ENCODE measurements around the gene KRTAP10-11. TPM values are rescaled to one million over a fixed set of nuclear protein-coding genes. Genes with fewer than 3 reads are reported as not detected.

Gene KRTAP10-11, protein sequence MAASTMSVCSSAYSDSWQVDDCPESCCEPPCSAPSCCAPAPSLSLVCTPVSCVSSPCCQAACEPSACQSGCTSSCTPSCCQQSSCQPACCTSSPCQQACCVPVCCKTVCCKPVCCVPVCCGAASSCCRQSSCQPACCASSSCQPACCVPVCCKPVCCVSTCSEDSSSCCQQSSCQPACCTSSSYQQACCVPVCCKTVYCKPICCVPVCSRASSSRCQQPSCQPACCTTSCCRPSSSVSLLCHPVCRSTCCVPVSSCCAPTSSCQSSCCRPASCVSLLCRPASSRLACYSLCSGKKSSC
- not detected in 5 replicates for total RNA-seq (2022; extraction: Qiagen RNA extraction; ENCODE audit: low read depth)

GRCh38 chr21:44646366-44647221, at the start of gene KRTAP10-11:
Gene KRTAP10-11 (plus strand): TSS chr21:44646414. CDS start chr21:44646459, 45 bp downstream.

GRCh38 chr21:44600118-44600978, 45.9 kb upstream of the KRTAP10-11 start, which contains the start of gene KRTAP10-7:
Gene KRTAP10-7 (plus strand): TSS chr21:44600597. CDS start chr21:44600622, 25 bp downstream.

GRCh38 chr21:44612029-44612486, 34.2 kb upstream of the KRTAP10-11 start, which contains the start of gene KRTAP10-8:
Gene KRTAP10-8 (plus strand): TSS chr21:44612079. CDS start chr21:44612101, 22 bp downstream.

GRCh38 chr21:44626673-44627143, 19.5 kb upstream of the KRTAP10-11 start, which contains the start of gene KRTAP10-9:
Gene KRTAP10-9 (plus strand): TSS chr21:44627093. CDS start chr21:44627172, 79 bp downstream.

DNA sequence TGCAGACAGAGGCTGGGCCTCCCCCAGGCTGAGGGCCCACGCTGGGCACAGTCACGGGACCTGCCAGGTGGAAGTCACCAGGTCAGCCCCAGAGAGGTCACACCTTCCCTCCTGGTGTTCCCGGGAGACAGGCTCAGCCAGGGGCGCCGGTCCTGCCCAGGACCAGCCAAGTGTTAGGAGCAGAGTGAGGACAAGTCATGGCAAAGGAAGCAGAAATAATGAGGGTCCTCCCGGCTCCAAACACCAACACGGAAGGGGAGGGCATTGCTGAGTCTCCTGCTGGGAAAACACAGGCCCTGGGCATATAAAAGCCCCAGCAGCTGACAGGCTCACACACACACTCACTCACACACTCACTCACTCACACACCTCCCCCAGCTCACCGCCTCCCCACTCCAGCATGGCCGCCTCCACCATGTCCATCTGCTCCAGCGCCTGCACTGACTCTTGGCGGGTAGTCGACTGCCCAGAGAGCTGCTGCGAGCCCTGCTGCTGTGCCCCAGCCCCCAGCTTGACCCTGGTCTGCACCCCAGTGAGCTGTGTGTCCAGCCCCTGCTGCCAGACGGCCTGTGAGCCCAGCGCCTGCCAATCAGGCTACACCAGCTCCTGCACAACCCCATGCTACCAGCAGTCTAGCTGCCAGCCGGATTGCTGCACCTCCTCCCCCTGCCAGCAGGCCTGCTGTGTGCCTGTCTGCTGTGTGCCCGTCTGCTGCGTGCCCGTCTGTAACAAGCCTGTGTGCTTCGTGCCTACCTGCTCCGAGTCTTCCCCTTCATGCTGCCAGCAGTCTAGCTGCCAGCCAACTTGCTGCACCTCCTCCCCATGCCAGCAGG, 9.0 kb upstream of the KRTAP10-11 start, which contains the start of gene KRTAP10-10:
TSS of gene KRTAP10-10 (plus strand) at position 339 of the 833 bp plus-strand sequence. CDS start at position 401, 62 bp downstream.

GRCh38 chr21:44654576-44655175, 8.5 kb downstream of the KRTAP10-11 start, which contains the start of gene KRTAP12-4:
Gene KRTAP12-4 (minus strand): TSS chr21:44654659. CDS start chr21:44654614, 45 bp downstream.

DNA sequence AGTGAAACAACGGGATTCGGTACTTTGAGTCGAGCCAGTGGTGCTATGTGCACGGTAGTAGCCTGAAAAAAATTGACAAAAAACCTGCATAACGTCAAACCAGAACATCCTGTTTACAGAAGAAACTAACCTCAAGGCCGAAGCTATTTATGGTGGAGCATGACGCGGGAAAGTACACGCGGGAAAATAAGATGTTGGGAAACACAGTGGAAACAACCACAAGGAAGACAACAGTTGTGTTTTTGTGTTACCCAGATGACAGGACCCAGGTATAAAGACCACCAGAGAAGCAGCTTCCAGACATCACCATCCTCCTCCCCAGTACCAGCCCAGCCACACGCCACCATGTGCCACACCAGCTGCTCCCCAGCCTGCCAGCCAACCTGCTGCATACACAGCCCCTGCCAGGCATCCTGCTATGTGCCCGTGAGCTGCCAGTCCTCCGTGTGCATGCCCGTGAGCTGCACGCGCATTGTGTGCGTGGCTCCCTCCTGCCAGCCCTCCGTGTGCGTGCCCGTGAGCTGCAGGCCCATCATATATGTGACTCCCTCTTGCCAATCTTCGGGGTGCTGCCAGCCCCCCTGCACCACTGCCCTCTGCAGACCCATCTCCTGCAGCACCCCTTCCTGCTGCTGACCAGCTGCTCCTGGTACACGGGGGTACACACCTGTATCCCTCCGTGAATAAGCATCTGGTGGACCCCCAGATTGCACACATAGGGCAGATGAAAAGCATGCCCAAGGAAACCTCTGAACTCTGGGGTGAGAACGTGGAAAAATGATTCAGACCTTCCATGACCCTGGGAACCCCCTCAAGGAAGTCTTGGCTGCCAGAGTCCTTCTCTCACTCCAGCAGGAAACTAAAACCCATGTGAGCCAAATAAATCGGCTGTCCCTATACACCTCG, 11.7 kb downstream of the KRTAP10-11 start, which contains the start of gene KRTAP12-3:
TSS of gene KRTAP12-3 (plus strand) at position 298 of the 906 bp plus-strand sequence. CDS start at position 346, 48 bp downstream.

GRCh38 chr21:44666401-44667320, 20.4 kb downstream of the KRTAP10-11 start, which contains the start of gene KRTAP12-2:
Gene KRTAP12-2 (minus strand): TSS chr21:44666927. CDS start chr21:44666886, 41 bp downstream.

GRCh38 chr21:44681861-44682579, 35.8 kb downstream of the KRTAP10-11 start, which contains the start of gene KRTAP12-1:
Gene KRTAP12-1 (minus strand): TSS chr21:44682163. CDS start chr21:44682123, 40 bp downstream.

Other genes with a start within 250 kb of the KRTAP10-11 start
- gene LRRC3, start 190.9 kb upstream of the KRTAP10-11 start, total RNA-seq (2022; extraction: Qiagen RNA extraction; ENCODE audit: low read depth) = 0.95 to 2.4 TPM (median 1.9 TPM) in 5 replicates
- gene KRTAP10-1, start 106.2 kb upstream of the KRTAP10-11 start, total RNA-seq (2022; extraction: Qiagen RNA extraction; ENCODE audit: low read depth) = not detected in 5 replicates
- not detected in 5 replicates for gene KRTAP10-2, start 94.9 kb upstream of the KRTAP10-11 start, total RNA-seq (2022; extraction: Qiagen RNA extraction; ENCODE audit: low read depth)
- gene KRTAP10-3, start 87.6 kb upstream of the KRTAP10-11 start, total RNA-seq (2022; extraction: Qiagen RNA extraction; ENCODE audit: low read depth) = not detected in 5 replicates
- not detected in 5 replicates for gene KRTAP10-4, start 72.7 kb upstream of the KRTAP10-11 start, total RNA-seq (2022; extraction: Qiagen RNA extraction; ENCODE audit: low read depth)
- gene KRTAP10-5, start 65.8 kb upstream of the KRTAP10-11 start, total RNA-seq (2022; extraction: Qiagen RNA extraction; ENCODE audit: low read depth) = not detected in 5 replicates
- gene KRTAP10-6, start 53.9 kb upstream of the KRTAP10-11 start, total RNA-seq (2022; extraction: Qiagen RNA extraction; ENCODE audit: low read depth) = not detected in 5 replicates
- not detected in 5 replicates for gene KRTAP10-7, start 45.8 kb upstream of the KRTAP10-11 start, total RNA-seq (2022; extraction: Qiagen RNA extraction; ENCODE audit: low read depth)
- not detected in 5 replicates for gene KRTAP10-8, start 34.3 kb upstream of the KRTAP10-11 start, total RNA-seq (2022; extraction: Qiagen RNA extraction; ENCODE audit: low read depth)
- not detected in 5 replicates for gene KRTAP10-9, start 19.3 kb upstream of the KRTAP10-11 start, total RNA-seq (2022; extraction: Qiagen RNA extraction; ENCODE audit: low read depth)
- not detected in 5 replicates for gene KRTAP10-10, start 9.1 kb upstream of the KRTAP10-11 start, total RNA-seq (2022; extraction: Qiagen RNA extraction; ENCODE audit: low read depth)
- gene KRTAP12-4, start 8.2 kb downstream of the KRTAP10-11 start, total RNA-seq (2022; extraction: Qiagen RNA extraction; ENCODE audit: low read depth) = not detected in 5 replicates
- not detected in 5 replicates for gene KRTAP12-3, start 11.5 kb downstream of the KRTAP10-11 start, total RNA-seq (2022; extraction: Qiagen RNA extraction; ENCODE audit: low read depth)
- not detected in 5 replicates for gene KRTAP12-2, start 20.5 kb downstream of the KRTAP10-11 start, total RNA-seq (2022; extraction: Qiagen RNA extraction; ENCODE audit: low read depth)
- not detected in 5 replicates for gene KRTAP12-1, start 35.7 kb downstream of the KRTAP10-11 start, total RNA-seq (2022; extraction: Qiagen RNA extraction; ENCODE audit: low read depth)
- not detected in 5 replicates for gene KRTAP10-12, start 50.8 kb downstream of the KRTAP10-11 start, total RNA-seq (2022; extraction: Qiagen RNA extraction; ENCODE audit: low read depth)
- not detected in 5 replicates for gene TSPEAR, start 65.2 kb downstream of the KRTAP10-11 start, total RNA-seq (2022; extraction: Qiagen RNA extraction; ENCODE audit: low read depth)
- gene UBE2G2, start 155.4 kb downstream of the KRTAP10-11 start, total RNA-seq (2022; extraction: Qiagen RNA extraction; ENCODE audit: low read depth) = 27.7 to 38.3 TPM (median 35.9 TPM) in 5 replicates
- gene SUMO3, start 171.6 kb downstream of the KRTAP10-11 start, total RNA-seq (2022; extraction: Qiagen RNA extraction; ENCODE audit: low read depth) = 47.7 to 70.0 TPM (median 65.5 TPM) in 5 replicates
- 87.3 to 105 TPM (median 98.5 TPM) in 5 replicates for gene PTTG1IP, start 227.3 kb downstream of the KRTAP10-11 start, total RNA-seq (2022; extraction: Qiagen RNA extraction; ENCODE audit: low read depth)